A549 (cell line): Measurements from ENCODE around the gene APC. TPM values are rescaled to one million over a fixed set of nuclear protein-coding genes. Genes with fewer than 3 reads are reported as not detected.
A peak's percentile ranks its signal among the peaks of the same experiment; 100 is the strongest.

Experiments
- CTCF ChIP-seq: fragments of >200 bp; sonication (Bioruptor Twin); formaldehyde crosslinking; IDR thresholded peaks from 3 replicates; pipeline ENCODE4 v1.5.1; 2016
- FOSL2 ChIP-seq, 2 experiments: fragments of 450-650 bp in 1 of 2; fragments of >200 bp in 1 of 2; sonication (Bioruptor Twin) in 1 of 2; formaldehyde crosslinking; IDR thresholded peaks; 2 replicates each; pipeline versions ENCODE4 v1.5.0 to v1.6.1; 2016 to 2020; ENCODE audit warnings: mild to moderate bottlenecking in 1 of 2, moderate library complexity in 1 of 2
- FOXS1 ChIP-seq: fragments of 250-450 bp; sonication (Bioruptor Pico); IDR thresholded peaks from 2 replicates; pipeline ENCODE4 v1.5.0; 2020; ENCODE audit warnings: mild to moderate bottlenecking, moderate library complexity
- HDAC2 ChIP-seq: fragments of 200-600 bp; sonication (generic); IDR thresholded peaks from 2 replicates; pipeline ENCODE4 v1.6.1; 2016
- HEYL ChIP-seq: fragments of 250-450 bp; sonication (Bioruptor Pico); IDR thresholded peaks from 2 replicates; pipeline ENCODE4 v1.8.0; 2021; ENCODE audit warnings: mild to moderate bottlenecking, moderate library complexity
- HOXA7 ChIP-seq: fragments of 250-450 bp; sonication (Bioruptor Pico); IDR thresholded peaks from 2 replicates; pipeline ENCODE4 v1.5.0; 2020; ENCODE audit warnings: mild to moderate bottlenecking, moderate library complexity
- HOXB13 ChIP-seq: fragments of 250-450 bp; sonication (Bioruptor Pico); IDR thresholded peaks from 2 replicates; pipeline ENCODE4 v1.5.0; 2020; ENCODE audit warnings: low read depth, mild to moderate bottlenecking, moderate library complexity
- HOXB5 ChIP-seq: fragments of 250-450 bp; sonication (Bioruptor Pico); IDR thresholded peaks from 2 replicates; pipeline ENCODE4 v1.5.0; 2020; ENCODE audit warnings: mild to moderate bottlenecking, moderate library complexity
- JUN ChIP-seq, 2 experiments: fragments of >200 bp; sonication (Bioruptor Twin); formaldehyde crosslinking; IDR thresholded peaks; 2 replicates in 1 of 2; 3 replicates in 1 of 2; pipeline ENCODE4 v1.6.1; 2016 to 2017
- KDM5A ChIP-seq: fragments of 200-600 bp; sonication (generic); IDR thresholded peaks from 2 replicates; pipeline ENCODE4 v1.6.1; 2016; ENCODE audit warnings: antibody characterized with exemption, mild to moderate bottlenecking
- NR3C1 ChIP-seq: fragments of >200 bp; sonication (Bioruptor Twin); formaldehyde crosslinking; IDR thresholded peaks from 3 replicates; pipeline ENCODE4 v1.6.1; 2017
- REST ChIP-seq: fragments of 200-600 bp; sonication (generic); IDR thresholded peaks from 2 replicates; pipeline ENCODE4 v1.6.1; 2016; ENCODE audit warnings: antibody characterized with exemption, mild to moderate bottlenecking, moderate library complexity
- RFX5 ChIP-seq: fragments of 450-650 bp; IDR thresholded peaks from 2 replicates; pipeline ENCODE4 v1.7.1; 2014; ENCODE audit warnings: antibody characterized with exemption, mild to moderate bottlenecking, moderate library complexity
- RNF2 ChIP-seq: fragments of 200-600 bp; sonication (generic); IDR thresholded peaks from 2 replicates; pipeline ENCODE4 v1.6.1; 2016; ENCODE audit warnings: low read depth, mild to moderate bottlenecking, antibody characterized with exemption, moderate library complexity, borderline replicate concordance
- SMC3 ChIP-seq: fragments of >200 bp; sonication (Bioruptor Twin); formaldehyde crosslinking; IDR thresholded peaks from 3 replicates; pipeline ENCODE4 v1.6.1; 2018; ENCODE audit warnings: inconsistent platforms
- TP53 ChIP-seq: fragments of 250-450 bp; sonication (Bioruptor Pico); IDR thresholded peaks from 2 replicates; pipeline ENCODE4 v1.5.0; 2021; ENCODE audit warnings: mild to moderate bottlenecking, moderate library complexity
- USF2 ChIP-seq: fragments of 450-650 bp; IDR thresholded peaks from 2 replicates; pipeline ENCODE4 v1.6.1; 2014; ENCODE audit warnings: antibody characterized with exemption
- ZSCAN20 ChIP-seq: fragments of 250-450 bp; sonication (Bioruptor Pico); IDR thresholded peaks from 2 replicates; pipeline ENCODE4 v1.8.0; 2022; ENCODE audit warnings: mild to moderate bottlenecking, moderate library complexity
- polyA plus RNA-seq, 4 experiments: library from polyadenylated mRNA; depleted of rRNA in 3 of 4; stranded (reverse); fragments of >200 nt; fragmentation: RNase III in 1 of 4; extraction: RNeasy Plus Mini Kit Qiagen cat#74134 plus additional on column Dnase treatment in 1 of 4; gene quantifications; 2 replicates in 3 of 4; 3 replicates in 1 of 4; pipeline ENCODE4 v1.2.3, GENCODE V29; 2011 to 2017
- TF ChIP-seq, protein P1 (sequence below): fragments of 250-450 bp; sonication (Bioruptor Pico); IDR thresholded peaks from 2 replicates; pipeline ENCODE4 v1.5.0; 2020; ENCODE audit warnings: low read depth, mild to moderate bottlenecking, moderate library complexity
- TF ChIP-seq, protein P2 (sequence below): fragments of 250-450 bp; sonication (Bioruptor Pico); IDR thresholded peaks from 2 replicates; pipeline ENCODE4 v1.5.0; 2021; ENCODE audit warnings: mild to moderate bottlenecking, moderate library complexity, borderline replicate concordance

Gene APC
- polyA plus RNA-seq, 2 of the 4 experiments (the other 2 are of a cell fraction) = 10.6 to 21.2 TPM

- no peak for TF ChIP-seq FOSL2 (IDR thresholded peaks at IDR 0.05)
- TF ChIP-seq FOSL2 (CRISPR knock-in tag; IDR thresholded peaks at IDR 0.05) = 0 out of 2 replicates have a peak, but pooled peaks have one; percentile 26
- no peak for TF ChIP-seq CTCF
- peak; percentile 83; the same call in 1 of the 2 replicates for TF ChIP-seq FOXS1
- peak; percentile 98 for TF ChIP-seq RNF2
- no peak; the same call in 1 of the 2 replicates for TF ChIP-seq HDAC2
- TF ChIP-seq RFX5 = no peak
- TF ChIP-seq HEYL (CRISPR knock-in tag) = peak; percentile 92
- TF ChIP-seq KDM5A = peak; percentile 68
- peak; percentile 95 for TF ChIP-seq ZSCAN20 (CRISPR knock-in tag)
- peak; percentile 26; the same call in 1 of the 3 replicates for TF ChIP-seq SMC3
- TF ChIP-seq HOXA7 = peak; percentile 72; the same call in 1 of the 2 replicates
- peak; percentile 79 to 85; a peak in 4 of 5 replicates for TF ChIP-seq JUN (IDR thresholded peaks at IDR 0.05)
- TF ChIP-seq, protein P1, sequence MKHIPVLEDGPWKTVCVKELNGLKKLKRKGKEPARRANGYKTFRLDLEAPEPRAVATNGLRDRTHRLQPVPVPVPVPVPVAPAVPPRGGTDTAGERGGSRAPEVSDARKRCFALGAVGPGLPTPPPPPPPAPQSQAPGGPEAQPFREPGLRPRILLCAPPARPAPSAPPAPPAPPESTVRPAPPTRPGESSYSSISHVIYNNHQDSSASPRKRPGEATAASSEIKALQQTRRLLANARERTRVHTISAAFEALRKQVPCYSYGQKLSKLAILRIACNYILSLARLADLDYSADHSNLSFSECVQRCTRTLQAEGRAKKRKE = peak; percentile 96
- peak; percentile 64 for TF ChIP-seq USF2
- TF ChIP-seq, protein P2, sequence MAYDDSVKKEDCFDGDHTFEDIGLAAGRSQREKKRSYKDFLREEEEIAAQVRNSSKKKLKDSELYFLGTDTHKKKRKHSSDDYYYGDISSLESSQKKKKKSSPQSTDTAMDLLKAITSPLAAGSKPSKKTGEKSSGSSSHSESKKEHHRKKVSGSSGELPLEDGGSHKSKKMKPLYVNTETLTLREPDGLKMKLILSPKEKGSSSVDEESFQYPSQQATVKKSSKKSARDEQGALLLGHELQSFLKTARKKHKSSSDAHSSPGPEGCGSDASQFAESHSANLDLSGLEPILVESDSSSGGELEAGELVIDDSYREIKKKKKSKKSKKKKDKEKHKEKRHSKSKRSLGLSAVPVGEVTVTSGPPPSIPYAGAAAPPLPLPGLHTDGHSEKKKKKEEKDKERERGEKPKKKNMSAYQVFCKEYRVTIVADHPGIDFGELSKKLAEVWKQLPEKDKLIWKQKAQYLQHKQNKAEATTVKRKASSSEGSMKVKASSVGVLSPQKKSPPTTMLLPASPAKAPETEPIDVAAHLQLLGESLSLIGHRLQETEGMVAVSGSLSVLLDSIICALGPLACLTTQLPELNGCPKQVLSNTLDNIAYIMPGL (CRISPR knock-in tag) = peak; percentile 31; the same call in 1 of the 2 replicates
- TF ChIP-seq TP53 = peak; percentile 97
- peak; percentile 96 for TF ChIP-seq HOXB5 (CRISPR knock-in tag)
- no peak for TF ChIP-seq NR3C1
- peak; percentile 93 for TF ChIP-seq REST
- peak; percentile 97 for TF ChIP-seq HOXB13
Measured at GRCh38 chr5:112860929-112861637, 123.4 kb downstream of the APC start, which contains the start of gene SRP19 (continued).
